H1 (cell line): ENCODE results near the gene MYO5A.

Experiments used
- CBX5 ChIP-seq: fragments of 300-800, 300-1000 bp; sonication (generic); IDR thresholded peaks from 2 replicates; pipeline ENCODE4 v1.7.1; 2016; ENCODE audit warnings: antibody characterized with exemption, low read length, low read depth
- CHD2 ChIP-seq: IDR thresholded peaks from 2 replicates; pipeline ENCODE4 v1.6.1; 2012; ENCODE audit warnings: low read length, improper control_type of control experiment
- GABPA ChIP-seq: IDR thresholded peaks from 2 replicates; pipeline ENCODE4 v1.6.1; 2011; ENCODE audit warnings: mild to moderate bottlenecking, low read length, moderate library complexity, borderline replicate concordance; ENCODE audit not compliant: insufficient read depth
- GTF2F1 ChIP-seq: IDR thresholded peaks from 2 replicates; pipeline ENCODE4 v1.6.1; 2012; ENCODE audit warnings: low read depth, low read length, improper control_type of control experiment, borderline replicate concordance
- JUND ChIP-seq: IDR thresholded peaks from 2 replicates; pipeline ENCODE4 v1.6.1; 2011; ENCODE audit warnings: mild to moderate bottlenecking, improper control_type of control experiment, low read length
- MAFK ChIP-seq: IDR thresholded peaks from 2 replicates; pipeline ENCODE4 v1.6.1; 2012; ENCODE audit warnings: low read depth, mild to moderate bottlenecking, improper control_type of control experiment, low read length
- TAF1 ChIP-seq: IDR thresholded peaks from 2 replicates; pipeline ENCODE4 v1.6.1; 2011; ENCODE audit warnings: mild to moderate bottlenecking, low read depth, low read length
- TF ChIP-seq, protein P1 (sequence below), 3 experiments: IDR thresholded peaks; 1 replicate in 2 of 3; 2 replicates in 1 of 3; pipeline versions ENCODE4 v1.5.1 to v1.6.1; 2011; ENCODE audit warnings: low read length in 3 of 3, mild to moderate bottlenecking in 3 of 3, inconsistent platforms in 2 of 3, low read depth in 1 of 3, moderate library complexity in 1 of 3; ENCODE audit not compliant: insufficient read depth in 1 of 3; ENCODE audit errors: control extremely low read depth in 1 of 3

DNA sequence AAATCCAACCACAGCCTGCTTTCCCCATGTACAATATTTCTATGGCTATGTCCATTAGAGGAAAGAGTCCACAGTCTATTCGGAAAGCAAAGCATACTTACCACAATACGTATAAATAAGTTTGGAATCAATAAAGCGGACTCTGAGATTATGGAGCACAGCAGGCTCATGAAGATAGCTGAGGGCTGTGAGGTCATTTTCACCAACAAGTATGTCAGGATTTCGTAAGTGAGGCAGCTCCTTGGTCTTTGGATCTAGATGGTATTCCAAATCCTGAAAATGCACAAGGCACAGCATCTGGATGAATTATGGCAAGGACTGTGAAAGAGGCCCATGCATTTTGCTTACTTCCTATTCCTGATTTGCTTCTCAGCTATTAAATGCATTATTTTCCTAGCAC, 100.4 kb downstream of the MYO5A start:
- TF ChIP-seq, protein P1, sequence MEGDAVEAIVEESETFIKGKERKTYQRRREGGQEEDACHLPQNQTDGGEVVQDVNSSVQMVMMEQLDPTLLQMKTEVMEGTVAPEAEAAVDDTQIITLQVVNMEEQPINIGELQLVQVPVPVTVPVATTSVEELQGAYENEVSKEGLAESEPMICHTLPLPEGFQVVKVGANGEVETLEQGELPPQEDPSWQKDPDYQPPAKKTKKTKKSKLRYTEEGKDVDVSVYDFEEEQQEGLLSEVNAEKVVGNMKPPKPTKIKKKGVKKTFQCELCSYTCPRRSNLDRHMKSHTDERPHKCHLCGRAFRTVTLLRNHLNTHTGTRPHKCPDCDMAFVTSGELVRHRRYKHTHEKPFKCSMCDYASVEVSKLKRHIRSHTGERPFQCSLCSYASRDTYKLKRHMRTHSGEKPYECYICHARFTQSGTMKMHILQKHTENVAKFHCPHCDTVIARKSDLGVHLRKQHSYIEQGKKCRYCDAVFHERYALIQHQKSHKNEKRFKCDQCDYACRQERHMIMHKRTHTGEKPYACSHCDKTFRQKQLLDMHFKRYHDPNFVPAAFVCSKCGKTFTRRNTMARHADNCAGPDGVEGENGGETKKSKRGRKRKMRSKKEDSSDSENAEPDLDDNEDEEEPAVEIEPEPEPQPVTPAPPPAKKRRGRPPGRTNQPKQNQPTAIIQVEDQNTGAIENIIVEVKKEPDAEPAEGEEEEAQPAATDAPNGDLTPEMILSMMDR (IDR thresholded peaks at IDR 0.05; ENCODE audit: control extremely low read depth in 1 of 3, insufficient read depth in 1 of 3, low read depth in 1 of 3, low read length in 3 of 3) = no peak
- no peak for TF ChIP-seq JUND
- no peak for TF ChIP-seq CBX5
- no peak for TF ChIP-seq CHD2
- TF ChIP-seq TAF1 = no peak
- TF ChIP-seq GTF2F1 = no peak
- TF ChIP-seq GABPA = no peak
- no peak for TF ChIP-seq MAFK
